K562 (cell line): ENCODE measurements around the gene BATF. TPM values are rescaled to one million over a fixed set of nuclear protein-coding genes. Genes with fewer than 3 reads are reported as not detected.

Source experiments
- ATAC-seq: fragments of 200-7000 bp; cut with Tn5 transposase; 3 replicates; pipeline ENCODE4 v1.9.1; 2020; ENCODE audit warnings: moderate library complexity
- BruUV-seq: library from RNA; stranded (reverse); fragments of 400-500 nt; replicated peaks from 2 replicates; lab custom pipeline; 2021; lab: Mats Ljungman, UMichigan
- CTCF ChIA-PET: fragments of 300-600 bp; formaldehyde crosslinking; extraction: SDS; loops from one replicate; lab custom pipeline; 2021; ENCODE audit warnings: low intra/inter-chr PET ratio; lab: Yijun Ruan, JAX
- POLR2A ChIA-PET: fragments of 300-600, 350-650 bp; sonication (Branson Sonifier 250); formaldehyde crosslinking; extraction: SDS; loops from one replicate; lab custom pipeline; 2021; ENCODE audit warnings: antibody characterized with exemption, inconsistent platforms; lab: Yijun Ruan, JAX
- DNase-seq, 4 experiments: peaks; one replicate each; pipeline versions ENCODE4 v3.0.0 to v3.0.0-alpha.2; 2011 to 2018; ENCODE audit warnings: low spot score in 3 of 4, mixed read lengths in 3 of 4; ENCODE audit errors: extremely low read depth in 1 of 4
- FAIRE-seq: peaks from 2 replicates; lab custom pipeline; 2011; peaks lifted over from hg19 to GRCh38; lab: Jason Lieb, UNC
- H2AFZ ChIP-seq: 2 replicates; pipeline ENCODE4 v1.6.0; 2011; ENCODE audit warnings: low read depth, low read length, control low read depth, inconsistent platforms
- H3K27ac ChIP-seq: fragments of 200-600 bp; 3 replicates; pipeline ENCODE4 v1.8.0; 2011; ENCODE audit warnings: low read depth, mild to moderate bottlenecking, control low read depth, inconsistent platforms, low read length, moderate library complexity, mixed read lengths; ENCODE audit errors: extremely low read depth
- H3K27me3 ChIP-seq, 2 experiments: fragments of 300-600 bp in 1 of 2; 2 replicates in 1 of 2; 3 replicates in 1 of 2; pipeline versions ENCODE4 v1.6.0 to v1.8.0; 2011; ENCODE audit warnings: inconsistent platforms in 2 of 2, low read length in 2 of 2, mild to moderate bottlenecking in 1 of 2, mixed read lengths in 1 of 2, moderate library complexity in 1 of 2; ENCODE audit not compliant: control insufficient read depth in 2 of 2, insufficient read depth in 2 of 2
- H3K36me3 ChIP-seq: fragments of 300-600 bp; 3 replicates; pipeline ENCODE4 v1.8.0; 2011; ENCODE audit warnings: mild to moderate bottlenecking, low read length, inconsistent platforms; ENCODE audit not compliant: control insufficient read depth, insufficient read depth
- H3K4me1 ChIP-seq, 2 experiments: fragments of 200-600 bp in 1 of 2; replicated peaks in 1 of 2; 2 replicates in 1 of 2; 3 replicates in 1 of 2; pipeline versions ENCODE4 v1.5.1 to v1.8.0; 2011; ENCODE audit warnings: inconsistent platforms in 2 of 2, low read length in 2 of 2, mild to moderate bottlenecking in 1 of 2, mixed read lengths in 1 of 2, moderate library complexity in 1 of 2; ENCODE audit not compliant: control insufficient read depth in 2 of 2, insufficient read depth in 2 of 2
- H3K4me2 ChIP-seq: 2 replicates; pipeline ENCODE4 v1.6.1; 2011; ENCODE audit warnings: low read length, control low read depth, inconsistent platforms, mixed read lengths; ENCODE audit not compliant: insufficient read depth
- H3K4me3 ChIP-seq: fragments of 200-600 bp; sonication (generic), shearing (Covaris generic); 2 replicates; pipeline ENCODE4 v1.5.1; 2016; ENCODE audit warnings: control low read depth, inconsistent platforms
- H3K79me2 ChIP-seq: fragments of 200-600 bp; 3 replicates; pipeline ENCODE4 v1.8.0; 2011; ENCODE audit warnings: low read length, inconsistent platforms; ENCODE audit not compliant: control insufficient read depth, insufficient read depth
- H3K9ac ChIP-seq, 2 experiments: 2 replicates each; pipeline versions ENCODE4 v1.6.0 to v1.6.1; 2011; ENCODE audit warnings: low read depth in 2 of 2, low read length in 2 of 2, control low read depth in 1 of 2, inconsistent platforms in 1 of 2, mild to moderate bottlenecking in 1 of 2, mixed read lengths in 1 of 2; ENCODE audit not compliant: insufficient read depth in 1 of 2
- H3K9me1 ChIP-seq: one replicate; pipeline ENCODE4 v1.6.0; 2011; ENCODE audit warnings: inconsistent platforms, mild to moderate bottlenecking, low read length, moderate library complexity; ENCODE audit not compliant: control insufficient read depth, insufficient read depth
- H3K9me3 ChIP-seq: replicated peaks from 2 replicates; pipeline ENCODE4 v1.5.1; 2011; ENCODE audit warnings: low read depth, low read length, inconsistent platforms; ENCODE audit not compliant: control insufficient read depth, insufficient read depth
- H4K20me1 ChIP-seq: replicated peaks from 2 replicates; pipeline ENCODE4 v1.6.1; 2011; ENCODE audit warnings: low read length, inconsistent platforms, mixed read lengths; ENCODE audit not compliant: control insufficient read depth, insufficient read depth
- CBX8 ChIP-seq: fragments of 200-600 bp; sonication (generic); IDR thresholded peaks from 2 replicates; pipeline ENCODE4 v1.6.1; 2012; ENCODE audit warnings: borderline replicate concordance, mixed run types, low read depth, mild to moderate bottlenecking, moderate library complexity, mixed read lengths, low read length, control low read depth, inconsistent platforms; ENCODE audit not compliant: poor library complexity, severe bottlenecking; ENCODE audit errors: extremely low read depth
- CHD4 ChIP-seq: fragments of 200-600 bp; sonication (generic); IDR thresholded peaks from 3 replicates; pipeline ENCODE4 v1.6.1; 2012; ENCODE audit warnings: low read depth, mild to moderate bottlenecking, mixed read lengths, low read length, inconsistent platforms; ENCODE audit not compliant: insufficient read depth, insufficient replicate concordance, poor library complexity, severe bottlenecking
- DIDO1 ChIP-seq: fragments of 450-650 bp; IDR thresholded peaks from 2 replicates; pipeline ENCODE4 v1.6.1; 2016; ENCODE audit warnings: low read depth, missing biosample characterization, missing genetic modification characterization
- ERF ChIP-seq: fragments of 450-650 bp; formaldehyde crosslinking; IDR thresholded peaks from 2 replicates; pipeline ENCODE4 v1.4.0; 2020; ENCODE audit warnings: mild to moderate bottlenecking, mixed read lengths
- FOXJ2 ChIP-seq: fragments of 200-800 bp; sonication (Bioruptor generic); IDR thresholded peaks from 2 replicates; pipeline ENCODE4 v1.6.1; 2016; ENCODE audit warnings: missing genetic modification characterization, missing compliant biosample characterization
- GATAD2A ChIP-seq: fragments of 450-650 bp; IDR thresholded peaks from 2 replicates; pipeline ENCODE4 v1.6.1; 2017
- KDM5B ChIP-seq: fragments of 200-600 bp; sonication (generic); IDR thresholded peaks from 2 replicates; pipeline ENCODE4 v1.6.1; 2012; ENCODE audit warnings: low read depth, mild to moderate bottlenecking, moderate library complexity, low read length, control low read depth, inconsistent platforms; ENCODE audit not compliant: insufficient replicate concordance
- MYNN ChIP-seq, 2 experiments: sonication (generic); formaldehyde crosslinking in 1 of 2; IDR thresholded peaks; 2 replicates each; pipeline versions ENCODE4 v1.5.0 to v1.6.1; 2016 to 2020; ENCODE audit warnings: antibody characterized with exemption in 1 of 2, missing genetic modification reagents in 1 of 2
- PPARD ChIP-seq: fragments of 250-450 bp; sonication (Bioruptor Pico); IDR thresholded peaks from 2 replicates; pipeline ENCODE4 v1.8.0; 2022; ENCODE audit warnings: inconsistent platforms, mild to moderate bottlenecking, moderate library complexity
- RAD51 ChIP-seq: fragments of 450-650 bp; IDR thresholded peaks from 2 replicates; pipeline ENCODE4 v1.7.1; 2016; ENCODE audit warnings: low read depth, mild to moderate bottlenecking, borderline replicate concordance
- SETDB1 ChIP-seq: IDR thresholded peaks from one replicate; pipeline ENCODE4 v1.6.1; 2012; ENCODE audit warnings: low read length, control low read depth, inconsistent platforms
- ZEB2 ChIP-seq: fragments of 450-650 bp; IDR thresholded peaks from 2 replicates; pipeline ENCODE4 v1.6.1; 2016
- ZNF395 ChIP-seq: fragments of 200-800 bp; sonication (Bioruptor generic); IDR thresholded peaks from 2 replicates; pipeline ENCODE4 v1.6.1; 2017; ENCODE audit warnings: missing genetic modification characterization, missing compliant biosample characterization
- WGBS: fragments of 100-300 bp; shearing (Covaris generic); methylation state at CpG from one replicate; pipeline ENCODE4 v1.1.6; 2016; ENCODE audit warnings: low coverage, mixed read lengths; ENCODE audit not compliant: insufficient coverage; ENCODE audit errors: missing lambda C conversion rate; 5-methylcytosine and 5-hydroxymethylcytosine counted together
- in situ Hi-C: fragments of 300-500 bp; cut with MboI; formaldehyde crosslinking; loops from 4 replicates; pipeline ENCODE4 v1.15.0; 2018; ENCODE audit warnings: inconsistent platforms, mixed read lengths
- intact Hi-C: fragments of 100-400 bp; cut with micrococcal nuclease; formaldehyde crosslinking; loops from 2 replicates; pipeline ENCODE4 v1.14.2; 2022
- polyA plus RNA-seq, 8 experiments: library from polyadenylated mRNA; depleted of rRNA in 4 of 8; stranded (reverse) in 5 of 8; unstranded in 3 of 8; fragments of >200 nt; fragmentation: Nextera tagmentation in 2 of 8; fragmentation: Illumina TruSeq in 1 of 8; extraction: Ambion mirVana in 2 of 8; extraction: Trizol in 1 of 8; gene quantifications; 2 replicates each; pipeline versions ENCODE4 v1.2.1 to v1.2.3, GENCODE V29; 2011 to 2014; ENCODE audit warnings: inconsistent platforms in 1 of 8, missing spikeins in 1 of 8
- total RNA-seq, 7 experiments: library from RNA; depleted of rRNA in 6 of 7; stranded (reverse); fragments of >200 nt in 6 of 7; fragmentation: Illumina TruSeq in 2 of 7; extraction: Trizol in 2 of 7; gene quantifications; 2 replicates each; pipeline versions ENCODE4 v1.2.1 to v1.2.3, GENCODE V29; 2011 to 2021; ENCODE audit warnings: low replicate concordance in 1 of 7
- TF ChIP-seq, protein P1 (sequence below), 2 experiments: fragments of 450-650 bp in 1 of 2; sonication (generic) in 1 of 2; formaldehyde crosslinking in 1 of 2; IDR thresholded peaks in 1 of 2; conservative IDR thresholded peaks in 1 of 2; 2 replicates each; pipeline versions ENCODE4 v1.6.1 to v1.8.1; 2016 to 2023; ENCODE audit warnings: mild to moderate bottlenecking in 2 of 2, moderate library complexity in 2 of 2, inconsistent platforms in 1 of 2, missing genetic modification reagents in 1 of 2
- TF ChIP-seq, protein P2 (sequence below): fragments of 450-650 bp; IDR thresholded peaks from 2 replicates; pipeline ENCODE4 v1.6.1; 2016; ENCODE audit warnings: borderline replicate concordance

BATF gene
- total and polyA plus RNA-seq, 9 of the 15 experiments (the other 6 are each of a cell fraction or from before 2014, with no cell fraction given) = 0.13 to 2.1 (median 0.55) TPM; not detected in 2

DNA sequence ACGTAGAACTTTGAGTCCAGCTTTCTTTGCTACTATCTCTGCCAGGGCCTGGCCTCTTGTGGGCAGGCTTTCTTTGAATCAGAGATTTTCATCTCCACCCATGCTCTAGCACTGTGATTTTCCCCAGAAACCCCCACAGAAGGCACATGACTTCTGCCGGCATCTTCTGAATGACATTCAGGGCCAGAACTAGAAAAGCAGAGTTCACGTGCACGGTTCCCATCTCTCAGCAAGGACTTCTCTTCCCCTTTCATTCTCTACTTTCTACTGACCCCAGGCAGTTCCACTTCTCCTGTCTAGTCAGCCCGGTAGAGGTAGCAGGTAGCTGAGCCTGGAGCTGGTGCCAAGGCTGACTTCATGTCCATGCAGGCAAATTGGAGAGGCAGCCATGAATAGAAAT lies 26.9 kb downstream of the BATF start:
- POLR2A ChIA-PET = no interaction called here
- CTCF ChIA-PET = no interaction called here
- Histone ChIP-seq H2AFZ (no peak overlapping the region), H4K20me1 (no peaks in the 10 kb centered on the region), H3K27ac (no peak overlapping the region), H3K27me3 (peaks cover 2 to 39% of the 10 kb centered on the region in 2 experiments; a peak in 3 of 5 replicates), H3K79me2 (no peaks in the 10 kb centered on the region), H3K9me3 (no peaks in the 10 kb centered on the region), H3K4me3 (no peak overlapping the region), H3K9ac (no peak overlapping the region), H3K4me2 (no peak overlapping the region), H3K4me1 (peaks cover 0 to 5% of the 10 kb centered on the region in 2 experiments; a peak in 2 of 5 replicates), H3K9me1 (no peaks in the 10 kb centered on the region), H3K36me3 (no peaks in the 10 kb centered on the region)
- FAIRE-seq (no peak), DNase-seq (no peak), ATAC-seq (no peak)
- WGBS = 2% methylated on average over 5 of the region's 5 CpGs
- no TSS peak for BruUV-seq
- in situ Hi-C loops (no loop called here), intact Hi-C loops (no loop called here)
- TF ChIP-seq ERF (CRISPR knock-in tag) = no peak
- TF ChIP-seq KDM5B = no peak
- no peak for TF ChIP-seq CHD4
- TF ChIP-seq RAD51 = no peak
- TF ChIP-seq PPARD = no peak
- no peak for TF ChIP-seq MYNN (IDR thresholded peaks at IDR 0.05)
- no peak for TF ChIP-seq MYNN (CRISPR knock-in tag; IDR thresholded peaks at IDR 0.05)
- no peak for TF ChIP-seq ZEB2
- TF ChIP-seq, protein P1, sequence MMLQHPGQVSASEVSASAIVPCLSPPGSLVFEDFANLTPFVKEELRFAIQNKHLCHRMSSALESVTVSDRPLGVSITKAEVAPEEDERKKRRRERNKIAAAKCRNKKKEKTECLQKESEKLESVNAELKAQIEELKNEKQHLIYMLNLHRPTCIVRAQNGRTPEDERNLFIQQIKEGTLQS (IDR thresholded peaks at IDR 0.05) = no peak
- TF ChIP-seq, protein P1 (CRISPR knock-in tag; conservative IDR thresholded peaks at IDR 0.05) = no peak
- TF ChIP-seq DIDO1 = no peak
- TF ChIP-seq SETDB1 = no peak
- TF ChIP-seq FOXJ2 = no peak
- no peak for TF ChIP-seq ZNF395 (CRISPR knock-in tag)
- TF ChIP-seq GATAD2A = no peak
- TF ChIP-seq, protein P2, sequence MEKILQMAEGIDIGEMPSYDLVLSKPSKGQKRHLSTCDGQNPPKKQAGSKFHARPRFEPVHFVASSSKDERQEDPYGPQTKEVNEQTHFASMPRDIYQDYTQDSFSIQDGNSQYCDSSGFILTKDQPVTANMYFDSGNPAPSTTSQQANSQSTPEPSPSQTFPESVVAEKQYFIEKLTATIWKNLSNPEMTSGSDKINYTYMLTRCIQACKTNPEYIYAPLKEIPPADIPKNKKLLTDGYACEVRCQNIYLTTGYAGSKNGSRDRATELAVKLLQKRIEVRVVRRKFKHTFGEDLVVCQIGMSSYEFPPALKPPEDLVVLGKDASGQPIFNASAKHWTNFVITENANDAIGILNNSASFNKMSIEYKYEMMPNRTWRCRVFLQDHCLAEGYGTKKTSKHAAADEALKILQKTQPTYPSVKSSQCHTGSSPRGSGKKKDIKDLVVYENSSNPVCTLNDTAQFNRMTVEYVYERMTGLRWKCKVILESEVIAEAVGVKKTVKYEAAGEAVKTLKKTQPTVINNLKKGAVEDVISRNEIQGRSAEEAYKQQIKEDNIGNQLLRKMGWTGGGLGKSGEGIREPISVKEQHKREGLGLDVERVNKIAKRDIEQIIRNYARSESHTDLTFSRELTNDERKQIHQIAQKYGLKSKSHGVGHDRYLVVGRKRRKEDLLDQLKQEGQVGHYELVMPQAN = no peak
- TF ChIP-seq CBX8 = no peak
